GM18511 (cell line): ENCODE data around the gene DRAM2.
"Not testable (repeated sequence)": the region's sequence is repeated elsewhere in the genome, so short reads cannot be mapped to it uniquely, and the experiment has no call there.

Experiments used
- ATAC-seq: cut with Tn5 transposase; IDR thresholded peaks from one replicate; pipeline ENCODE4 v1.9.1; 2021; ENCODE audit warnings: mild to moderate bottlenecking, moderate library complexity; ENCODE audit not compliant: unreplicated experiment

The DRAM2 gene

DNA sequence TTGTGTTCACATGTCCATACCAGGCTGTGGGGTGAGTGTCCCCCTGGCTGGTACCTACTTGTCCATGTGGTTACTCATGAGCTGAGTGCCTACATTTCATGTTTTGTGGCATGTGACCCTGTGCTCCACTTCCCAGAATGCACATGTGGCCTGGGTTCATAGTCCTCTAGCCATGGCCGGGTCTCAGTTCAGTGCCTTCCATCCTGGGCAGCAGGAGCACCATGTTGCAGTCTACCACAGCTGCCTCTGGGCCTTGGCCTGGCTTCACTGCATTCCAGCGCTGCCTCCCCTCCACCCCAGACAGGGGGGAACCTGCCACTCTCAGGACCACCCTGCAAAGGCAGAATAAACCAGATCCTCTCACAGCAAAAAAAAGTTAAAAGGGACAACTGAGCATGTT, 5.6 kb upstream of the DRAM2 start:
- no peak for ATAC-seq

DNA sequence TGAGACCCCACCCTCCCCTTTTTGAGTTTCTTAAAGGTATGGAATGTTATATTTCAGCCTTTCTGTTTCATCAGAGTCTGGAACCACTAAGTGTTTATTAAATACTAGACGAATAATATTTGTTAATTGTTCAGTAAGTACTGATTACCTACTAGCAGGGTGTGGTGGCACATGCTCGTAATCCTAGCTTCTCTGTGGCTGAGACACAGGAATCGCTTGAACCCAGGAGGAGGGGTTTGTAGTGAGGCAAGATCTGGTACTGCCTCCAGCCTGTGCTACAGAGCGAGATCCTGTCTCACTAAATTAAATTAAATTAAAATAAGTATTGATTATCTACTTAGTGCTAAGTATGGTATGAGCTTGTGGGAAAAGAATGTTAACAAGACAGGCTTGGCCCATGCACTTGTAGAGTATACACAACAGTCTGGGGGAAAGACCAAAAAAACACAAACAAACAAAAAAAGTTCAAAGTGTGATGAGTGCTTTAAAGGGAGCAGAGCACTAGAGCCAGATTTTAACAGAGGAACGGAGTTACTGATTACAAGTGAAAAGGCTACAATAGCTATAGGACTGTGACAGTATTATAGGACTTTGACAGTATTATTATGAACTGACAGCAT, 2.6 kb upstream of the DRAM2 start:
- ATAC-seq, result no peak

DNA sequence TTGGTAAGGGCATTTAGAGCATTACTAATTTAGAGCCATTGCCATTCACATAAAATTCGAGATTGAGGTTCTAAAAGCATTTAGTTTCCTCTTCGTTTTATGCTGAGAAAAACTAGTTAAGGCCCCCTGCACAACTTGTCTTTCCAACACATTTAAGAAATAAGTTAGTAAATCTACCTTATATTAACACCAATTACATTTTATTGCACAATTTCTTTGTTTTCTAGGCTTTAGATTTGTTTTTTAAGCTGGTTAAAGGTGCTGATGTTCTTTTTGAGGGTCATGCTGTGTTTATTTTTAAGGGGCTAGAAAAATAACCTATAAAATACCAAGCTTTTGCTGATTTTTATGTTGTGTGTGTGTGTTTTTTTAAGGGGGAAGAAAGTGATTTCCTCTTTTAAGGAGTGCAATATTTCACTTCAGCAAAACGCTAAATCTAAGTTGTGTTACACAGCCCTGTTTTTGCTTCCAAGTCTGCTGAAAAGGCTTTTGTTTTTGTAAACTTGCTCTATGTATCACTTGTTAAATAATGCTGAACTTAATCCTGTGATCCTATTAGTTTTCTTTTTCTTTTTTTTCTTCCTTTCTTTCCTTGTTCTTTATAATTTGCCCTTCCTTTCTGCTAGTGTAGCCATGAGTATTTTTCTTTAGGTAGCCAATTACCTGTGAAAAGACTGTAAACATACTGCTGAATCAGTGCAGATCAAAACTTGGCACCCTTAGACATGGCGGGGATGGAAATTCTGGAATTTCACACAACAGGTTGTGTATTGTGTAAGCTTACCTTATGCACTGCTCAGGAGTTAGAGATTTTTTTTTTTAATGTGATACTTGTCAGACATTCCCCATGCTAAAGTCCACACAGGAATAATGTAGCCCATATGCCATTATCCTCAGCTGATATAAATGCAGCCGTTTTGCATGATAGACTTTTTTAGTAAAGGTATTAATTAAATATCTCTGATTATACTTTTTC, 1.6 kb upstream of the DRAM2 start:
- ATAC-seq, result no peak

DNA sequence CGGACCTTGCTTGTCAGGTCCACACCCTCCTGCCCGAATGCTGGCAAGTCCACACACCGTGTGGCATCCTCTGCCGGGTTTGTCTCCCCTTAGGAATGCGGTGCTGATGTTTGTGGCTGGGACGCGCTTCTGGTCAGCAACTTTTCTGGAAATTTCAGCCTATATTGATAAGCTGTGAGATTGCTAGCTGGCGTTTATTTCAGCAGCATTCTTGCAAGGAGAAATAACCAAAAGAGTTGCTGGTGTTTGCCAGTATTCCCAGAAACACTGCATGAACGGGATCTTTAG, 731 bp upstream of the DRAM2 start:
- no peak for ATAC-seq

DNA sequence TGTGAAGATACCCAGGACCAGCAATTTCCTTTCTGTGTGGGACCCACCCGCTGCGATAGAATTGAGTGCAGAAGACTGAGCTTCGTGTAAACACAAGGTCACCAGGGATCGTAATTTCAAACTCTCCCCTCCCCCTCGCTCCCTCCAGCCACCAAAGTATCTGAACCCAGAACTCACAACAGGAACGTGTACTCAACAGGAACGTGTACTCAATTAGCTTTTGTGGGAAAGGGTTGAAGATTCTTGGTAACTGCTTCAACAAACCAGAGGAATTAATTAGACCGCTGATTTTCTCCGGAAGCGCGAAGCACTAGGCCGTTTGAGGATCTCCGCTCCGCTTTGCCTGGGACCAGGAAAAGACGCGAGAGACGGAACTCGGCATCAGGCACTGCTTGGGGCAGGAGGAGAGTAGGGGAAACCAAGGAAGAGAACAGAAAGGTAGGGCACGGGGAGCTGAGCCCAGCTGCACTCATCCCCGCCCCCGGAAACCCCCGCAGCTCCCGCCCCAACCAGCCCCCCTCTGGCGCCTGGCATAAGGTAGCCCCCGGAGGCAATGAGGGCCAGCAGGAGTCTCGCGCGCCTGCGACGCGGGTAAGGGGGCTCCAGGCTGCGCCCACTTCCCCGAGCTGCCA, 453 bp downstream of the DRAM2 start:
- ATAC-seq, result peak; percentile 52

DNA sequence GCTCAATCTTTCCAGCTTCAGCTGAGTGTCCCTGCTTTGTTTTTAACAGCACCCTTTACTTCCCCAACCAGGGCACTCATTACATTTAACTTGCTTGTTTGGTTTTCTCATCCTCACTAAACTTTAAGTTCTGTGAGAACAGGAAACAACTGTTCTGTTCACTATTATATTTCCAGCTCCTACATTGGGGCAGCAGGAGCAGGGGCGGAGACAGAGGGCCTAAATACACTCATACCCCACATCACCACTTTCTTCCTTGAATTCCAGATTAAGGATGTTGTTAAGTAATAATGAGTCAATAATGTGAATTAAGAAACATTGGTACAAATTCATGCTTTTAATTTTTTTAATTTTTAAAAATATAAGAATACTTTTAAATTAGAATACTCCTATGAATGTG, 6.0 kb downstream of the DRAM2 start:
- no peak for ATAC-seq

DNA sequence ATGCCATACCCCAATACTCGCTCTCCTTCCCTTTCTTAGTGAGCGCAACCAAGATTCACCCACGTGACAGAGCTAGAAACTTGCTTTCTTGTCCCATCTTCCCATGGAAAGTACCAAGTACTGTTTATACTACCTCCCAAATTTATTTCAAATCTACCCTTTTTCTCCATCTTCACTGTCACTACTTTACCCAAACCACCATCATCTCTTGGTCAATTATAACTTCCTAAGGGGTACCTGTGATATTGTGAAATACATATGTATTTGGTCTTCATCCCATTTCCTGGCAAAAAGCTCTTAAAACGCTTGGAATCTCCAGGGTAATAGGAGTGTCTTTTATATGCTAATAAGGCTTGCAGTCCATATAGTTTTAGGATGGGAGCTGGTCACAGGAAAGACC, 8.2 kb downstream of the DRAM2 start:
- no peak for ATAC-seq

DNA sequence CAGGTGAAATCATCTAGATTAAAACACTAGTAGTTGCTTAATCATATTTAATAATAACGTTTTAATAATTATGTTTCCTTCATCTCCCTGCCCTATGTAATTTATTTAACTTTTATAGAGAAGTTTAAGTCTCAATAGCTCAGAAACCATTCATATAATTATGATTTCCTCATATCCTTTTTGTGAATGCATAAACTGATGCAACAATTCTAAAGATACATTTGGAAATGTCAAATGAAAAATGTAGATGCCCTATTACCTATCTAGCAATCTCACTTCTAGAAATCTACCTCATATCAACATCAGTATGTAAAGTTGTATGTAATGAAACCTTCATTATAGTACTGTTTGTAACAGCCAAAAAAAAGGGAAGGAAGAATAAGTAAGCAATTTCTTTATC, 10.5 kb downstream of the DRAM2 start:
- no peak for ATAC-seq

DNA sequence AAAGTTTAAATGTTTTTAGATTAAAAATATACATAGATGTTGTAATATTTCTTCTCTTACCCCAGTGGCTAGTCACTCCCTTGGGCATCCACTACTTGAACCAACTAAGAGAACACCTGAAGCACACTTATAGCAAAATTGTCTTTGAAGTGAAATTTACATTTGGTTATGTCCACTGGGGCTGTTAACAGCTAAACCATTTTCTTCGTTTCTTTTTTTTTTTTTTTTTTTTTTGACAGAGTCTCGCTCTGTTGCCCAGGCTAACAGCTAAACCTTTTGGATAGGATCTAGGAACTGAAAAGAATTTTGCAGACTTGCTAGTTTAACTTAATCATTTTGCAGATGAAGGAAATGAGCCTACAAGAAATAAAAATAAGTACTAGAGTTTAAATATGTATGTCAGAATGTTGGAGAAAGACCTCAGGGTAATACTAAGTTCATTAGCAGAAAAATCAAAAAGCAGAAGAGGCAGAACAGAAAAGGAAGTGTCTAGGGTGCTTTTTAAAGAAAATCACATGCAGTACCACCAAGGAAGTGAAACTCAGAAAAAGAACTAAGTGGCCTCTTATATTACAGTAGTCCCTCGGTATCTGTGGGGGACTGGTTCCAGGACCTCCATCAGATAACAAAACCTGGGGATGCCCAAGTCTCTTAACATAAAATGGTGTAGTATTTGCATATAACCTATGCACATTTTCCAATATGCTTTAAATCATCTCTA, 11.8 kb downstream of the DRAM2 start:
- peak; percentile 84 for ATAC-seq

DNA sequence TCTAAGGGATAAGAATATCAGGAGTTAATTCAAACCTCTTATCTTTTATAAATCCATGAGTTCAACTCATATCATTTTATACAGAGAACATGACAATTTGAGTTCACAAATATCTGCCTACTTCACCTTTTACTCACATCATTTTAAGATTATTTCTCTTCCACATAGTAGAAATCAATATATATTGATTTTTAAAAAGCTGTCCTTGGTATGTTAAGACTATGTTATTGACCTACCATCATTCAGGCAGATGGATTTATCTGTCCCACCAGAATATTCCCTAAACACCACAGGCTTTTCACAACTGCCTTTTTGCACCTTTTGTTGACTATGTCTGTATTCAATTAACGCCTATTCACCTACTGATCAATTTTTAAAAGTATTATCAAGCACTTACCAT, 13.5 kb downstream of the DRAM2 start:
- no peak for ATAC-seq

DNA sequence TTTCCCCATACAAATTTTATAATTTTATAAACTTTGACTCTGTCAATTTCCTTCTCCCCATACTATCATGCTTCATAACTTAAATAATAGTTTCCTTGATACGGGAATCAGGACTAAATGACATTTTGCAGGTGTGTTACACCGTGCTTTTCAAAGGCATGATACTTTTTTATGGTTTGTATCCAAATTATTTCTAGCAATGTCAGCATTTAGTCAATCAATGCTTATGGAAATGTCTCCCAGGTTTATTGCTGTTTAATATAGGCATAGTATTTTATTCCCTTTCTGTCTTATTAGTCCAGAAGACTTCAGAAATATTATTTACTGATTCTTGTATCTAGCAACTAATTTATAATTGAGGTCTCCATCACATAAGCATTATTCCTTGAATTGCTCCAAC, 23.4 kb downstream of the DRAM2 start:
- no peak for ATAC-seq

DNA sequence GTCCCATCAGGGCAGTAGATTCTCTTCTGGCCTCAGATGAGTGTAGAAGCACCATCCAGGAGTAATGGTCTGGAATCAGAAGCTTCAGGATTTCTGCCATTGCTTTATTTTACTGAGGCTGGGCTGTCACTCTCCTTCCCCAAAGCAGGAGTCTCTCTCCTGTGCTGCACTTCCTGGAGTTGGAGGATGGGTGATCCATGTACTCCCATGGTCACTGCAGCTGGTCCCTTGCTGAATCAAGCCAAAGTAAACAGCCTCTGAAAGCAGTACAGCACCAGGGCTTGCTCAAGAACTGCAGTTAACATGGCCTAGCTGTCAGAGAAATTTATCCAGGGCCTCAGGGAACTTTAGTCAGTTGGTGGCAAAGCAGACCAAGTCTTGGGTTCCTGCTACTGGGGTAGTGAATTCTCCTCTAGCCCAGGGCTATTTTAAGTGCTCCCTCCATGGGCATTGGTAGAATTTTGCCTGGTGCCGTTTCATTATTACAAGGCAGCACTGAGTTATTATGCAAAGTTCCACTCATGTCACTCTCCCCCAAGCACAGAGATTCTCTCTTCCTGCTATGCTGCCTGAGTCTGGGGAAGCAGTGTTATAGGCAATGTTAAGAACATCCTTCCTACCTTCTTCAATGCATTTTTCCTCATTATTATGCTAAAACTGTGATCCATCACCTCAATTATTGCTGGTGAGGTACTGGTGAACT, 29.5 kb downstream of the DRAM2 start:
- ATAC-seq, result no peak

DNA sequence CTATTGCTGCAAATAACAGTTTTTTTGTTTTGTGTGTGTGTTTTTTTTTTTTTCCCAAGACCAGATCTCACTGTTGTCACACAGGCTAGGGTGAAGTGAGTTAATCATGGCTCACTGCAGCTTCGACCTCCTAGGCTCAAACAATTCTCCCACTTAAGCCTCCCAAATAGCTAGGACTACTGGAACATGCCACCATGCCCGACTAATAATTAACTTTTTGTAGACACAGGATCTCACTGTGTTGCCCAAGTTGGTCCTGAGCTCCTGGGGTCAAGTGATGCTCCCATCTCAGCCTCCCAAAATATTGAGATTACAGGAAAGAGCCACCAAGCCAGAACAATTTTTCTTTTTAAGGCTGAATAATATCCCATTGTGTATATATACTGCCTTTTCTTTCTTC, 34.9 kb downstream of the DRAM2 start:
- no peak for ATAC-seq

DNA sequence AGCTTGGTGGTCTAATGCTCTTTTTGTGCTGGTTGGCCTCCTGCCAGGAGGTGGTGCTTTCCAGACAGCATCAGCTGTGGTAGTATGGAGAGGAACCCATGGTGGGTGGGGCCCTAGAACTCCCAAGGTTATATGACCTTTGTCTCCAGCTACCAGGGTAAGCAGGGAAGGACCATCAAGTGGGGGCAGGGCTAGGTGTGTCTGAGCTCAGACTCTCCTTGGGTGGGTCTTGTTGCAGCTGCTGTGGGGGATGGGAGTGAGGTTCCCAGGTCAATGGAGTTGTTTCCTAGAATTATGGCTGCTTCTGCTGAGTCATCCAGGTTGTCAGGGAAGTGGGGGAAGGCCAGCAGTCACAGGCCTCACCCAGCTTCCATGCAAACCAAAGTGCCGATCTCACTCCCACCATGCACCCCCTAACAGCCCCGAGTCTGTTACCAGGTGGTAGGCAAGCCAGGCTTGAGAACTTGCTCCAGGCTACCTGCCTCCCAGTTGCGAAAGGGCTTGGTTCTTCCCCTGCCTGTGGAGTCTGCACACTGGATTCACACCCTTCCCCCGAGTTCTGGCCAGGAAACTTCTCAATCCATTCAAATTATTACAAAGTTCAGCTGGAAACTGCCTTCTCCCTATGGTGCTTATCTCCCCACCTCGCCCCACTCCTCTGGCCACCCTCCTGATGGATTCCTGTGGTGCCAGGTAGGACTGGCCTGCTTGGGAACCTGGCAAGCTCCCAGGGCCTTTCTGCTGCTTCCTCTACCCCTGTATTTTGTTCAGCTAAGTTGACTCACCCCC, 37.8 kb downstream of the DRAM2 start:
- ATAC-seq, result no peak

DNA sequence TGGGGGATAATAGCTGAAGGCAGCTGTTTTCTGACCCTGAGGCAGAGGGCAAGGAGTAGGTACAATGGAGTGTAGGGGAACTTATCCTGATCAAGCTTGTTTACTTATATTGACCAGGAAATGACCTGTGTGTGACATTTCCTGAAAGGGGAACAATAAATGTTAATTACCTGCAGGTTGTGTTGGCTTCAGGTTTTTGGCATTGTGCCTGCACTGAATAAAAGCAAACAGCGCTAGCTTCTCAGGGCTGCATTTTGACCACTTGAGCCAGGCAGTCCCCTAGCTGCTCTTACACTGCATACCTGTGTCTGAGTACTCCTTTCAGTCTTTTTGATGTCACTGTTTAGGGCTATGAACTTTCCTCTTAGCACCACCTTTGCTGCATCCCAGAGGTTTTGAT, 40.6 kb downstream of the DRAM2 start:
- no peak for ATAC-seq

DNA sequence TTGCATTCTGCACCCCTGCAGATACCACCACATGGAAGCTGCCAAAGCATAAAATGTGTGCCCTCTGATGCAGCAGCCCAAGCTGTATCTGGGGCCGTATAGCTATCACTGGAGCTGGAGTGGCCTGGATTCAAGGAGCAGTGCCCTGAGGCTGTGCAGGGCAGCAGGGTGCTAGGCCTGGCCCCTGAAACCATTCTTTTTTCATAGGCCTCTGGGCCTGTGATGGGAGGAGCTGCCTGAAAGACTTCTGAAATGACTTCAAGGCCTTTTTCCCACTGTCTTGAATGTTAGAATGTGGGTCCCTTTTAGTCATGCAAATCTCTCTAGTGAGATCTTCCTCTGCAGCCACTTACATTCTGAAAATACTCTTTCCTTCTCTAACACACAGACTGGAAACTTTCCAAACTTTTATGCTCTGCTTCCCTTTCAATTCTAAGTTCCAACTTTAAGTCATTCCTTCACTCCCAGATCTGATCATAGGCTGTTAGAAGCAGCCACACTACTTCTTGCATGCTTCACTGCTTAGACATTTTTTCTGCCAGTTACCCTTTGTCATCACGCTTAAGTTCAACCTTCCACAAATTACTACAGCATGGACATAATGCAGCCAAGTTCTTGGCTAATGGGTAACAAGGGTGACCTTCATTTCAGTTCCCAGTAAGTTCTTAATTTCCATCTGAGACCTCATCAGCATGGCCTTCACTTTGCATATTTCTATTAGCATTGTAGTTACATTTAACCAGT, 42.4 kb downstream of the DRAM2 start:
- ATAC-seq, result no peak

DNA sequence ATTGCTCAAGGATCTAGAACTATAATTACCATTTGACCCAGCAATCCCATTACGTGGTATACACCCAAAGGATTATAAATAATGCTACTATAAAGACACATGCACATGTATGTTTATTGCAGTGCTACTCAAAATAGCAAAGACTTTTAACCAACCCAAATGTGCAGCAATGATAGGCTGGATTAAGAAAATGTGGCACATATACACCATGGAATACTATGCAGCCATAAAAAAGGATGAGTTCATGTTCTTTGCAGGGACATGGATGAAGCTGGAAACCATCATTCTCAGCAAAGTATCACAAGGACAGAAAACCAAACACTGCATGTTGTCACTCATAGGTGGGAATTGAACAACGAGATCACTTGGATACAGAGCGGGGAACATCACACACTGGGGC, 44.5 kb downstream of the DRAM2 start:
- ATAC-seq, result not testable (repeated sequence)

DNA sequence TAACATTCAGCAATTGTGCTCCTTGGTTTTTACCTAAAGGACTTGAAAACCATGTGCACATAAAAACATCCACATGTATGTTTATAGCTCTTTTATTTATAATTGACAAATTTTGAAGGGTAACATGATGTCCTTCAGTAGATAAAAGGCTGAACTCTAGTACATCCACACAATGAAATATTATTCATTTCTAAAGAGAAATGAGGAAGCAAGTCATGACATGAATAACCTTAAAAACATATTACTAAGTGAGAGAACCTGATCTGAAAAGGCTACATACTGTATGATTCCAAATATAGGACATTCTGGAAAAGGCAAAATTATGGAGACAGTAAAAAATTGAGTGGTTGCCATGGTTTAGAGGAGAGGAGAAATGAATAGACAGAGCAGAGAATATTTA, 50.3 kb downstream of the DRAM2 start:
- ATAC-seq, result no peak

DNA sequence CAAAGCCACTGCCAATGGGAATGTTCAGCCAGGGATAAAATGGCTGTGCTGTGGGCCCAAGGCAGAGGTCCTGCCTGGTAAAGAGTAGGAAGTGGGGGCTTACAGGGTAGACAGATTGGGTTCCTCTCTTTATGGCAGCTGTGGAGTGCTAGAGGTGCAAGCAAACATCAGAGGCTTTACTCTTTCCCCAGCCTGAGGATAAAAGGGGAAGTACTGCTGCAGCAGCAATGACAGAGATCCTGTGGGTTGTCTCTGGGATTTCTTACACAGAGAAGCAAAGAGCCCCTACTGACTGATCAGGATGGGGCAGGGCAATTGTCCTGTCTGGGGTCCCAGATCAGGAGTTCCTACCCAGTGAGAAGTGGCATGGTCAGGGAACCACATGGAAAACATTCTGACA, 54.2 kb downstream of the DRAM2 start:
- no peak for ATAC-seq
